Measurements from ENCODE around the gene PAQR5.

DNA sequence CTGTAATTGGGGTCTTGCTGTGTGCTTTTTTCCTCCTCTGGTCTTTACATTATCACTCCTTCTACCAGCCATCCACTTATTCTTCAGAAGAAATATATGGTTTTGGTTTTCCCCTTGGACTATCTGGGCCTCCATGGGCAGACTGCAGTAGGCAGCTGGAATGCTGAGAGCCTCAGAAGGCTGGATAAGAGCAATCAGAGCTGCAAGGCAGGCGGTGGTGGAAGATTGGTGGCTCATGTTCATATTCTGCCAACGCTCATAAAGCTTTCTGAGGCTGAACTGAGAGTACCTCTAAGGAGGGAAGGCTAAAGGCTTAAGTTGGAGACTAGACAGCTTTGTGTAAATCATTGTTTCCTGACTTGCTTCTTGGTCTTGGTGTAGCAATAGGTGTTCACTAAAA is 148.2 kb downstream of the PAQR5 start:
- TF ChIP-seq TAF1 (IDR thresholded peaks at IDR 0.05; ENCODE audit: borderline replicate concordance, low read depth, low read length) (no peak), POLR2A (IDR thresholded peaks at IDR 0.05; ENCODE audit: low read depth, low read length) (no peak), POLR2AphosphoS5 (IDR thresholded peaks at IDR 0.05; ENCODE audit: low read depth, low read length) (no peak)
